Skeletal muscle cell (primary cell): ENCODE measurements around the gene SLC16A1.
"Not testable (repeated sequence)": the region's sequence is repeated elsewhere in the genome, so short reads cannot be mapped to it uniquely, and the experiment has no call there.

Experiments used
- DNase-seq: peaks from one replicate; pipeline ENCODE4 v3.0.0-alpha.2; 2010; ENCODE audit warnings: low read depth
- H3K4me3 ChIP-seq: 2 replicates; pipeline ENCODE4 v1.5.1; 2011; ENCODE audit warnings: low read depth, mild to moderate bottlenecking, control low read depth, low read length, moderate library complexity

SLC16A1 gene, protein sequence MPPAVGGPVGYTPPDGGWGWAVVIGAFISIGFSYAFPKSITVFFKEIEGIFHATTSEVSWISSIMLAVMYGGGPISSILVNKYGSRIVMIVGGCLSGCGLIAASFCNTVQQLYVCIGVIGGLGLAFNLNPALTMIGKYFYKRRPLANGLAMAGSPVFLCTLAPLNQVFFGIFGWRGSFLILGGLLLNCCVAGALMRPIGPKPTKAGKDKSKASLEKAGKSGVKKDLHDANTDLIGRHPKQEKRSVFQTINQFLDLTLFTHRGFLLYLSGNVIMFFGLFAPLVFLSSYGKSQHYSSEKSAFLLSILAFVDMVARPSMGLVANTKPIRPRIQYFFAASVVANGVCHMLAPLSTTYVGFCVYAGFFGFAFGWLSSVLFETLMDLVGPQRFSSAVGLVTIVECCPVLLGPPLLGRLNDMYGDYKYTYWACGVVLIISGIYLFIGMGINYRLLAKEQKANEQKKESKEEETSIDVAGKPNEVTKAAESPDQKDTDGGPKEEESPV

GRCh38 chr1:112955773-112956543 is at the start of gene SLC16A1:
Gene SLC16A1, minus strand, starts transcription at chr1:112956196. Its CDS starts 26,888 bp downstream, at chr1:112929308.
- peak; percentile 79 for DNase-seq

GRCh38 chr1:113003751-113004690 is 48.0 kb upstream of the SLC16A1 start:
- no peak overlapping the region for H3K4me3 ChIP-seq
- no peak for DNase-seq

More at GRCh38 chr1:112955773-112956543, at the start of gene SLC16A1:
- peak within 1 kb of the TSS; percentile 92 for H3K4me3 ChIP-seq

DNA sequence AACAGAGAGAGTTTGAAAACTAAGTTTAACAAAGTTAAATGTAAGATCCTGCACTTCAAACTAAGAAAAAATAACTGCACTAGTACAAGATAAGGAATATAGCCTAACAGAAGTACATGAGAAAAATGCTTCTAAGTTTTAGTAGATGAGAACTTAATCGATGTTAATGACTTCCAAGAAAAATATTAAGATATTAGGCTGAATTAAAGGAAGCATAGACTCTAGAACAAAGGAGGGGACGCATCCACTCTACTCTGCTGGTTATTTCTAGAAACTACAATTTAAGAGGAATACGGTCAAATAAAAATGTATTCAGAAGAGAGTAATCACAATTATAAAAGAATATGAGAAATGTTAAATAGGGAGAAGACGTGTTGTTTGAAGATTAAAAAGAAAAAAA is 46.3 kb upstream of the SLC16A1 start:
- no peak overlapping the region for H3K4me3 ChIP-seq
- DNase-seq, result no peak

GRCh38 chr1:112998592-112999235 is 42.7 kb upstream of the SLC16A1 start:
- DNase-seq, result peak; percentile 49
- no peak overlapping the region for H3K4me3 ChIP-seq

GRCh38 chr1:112997781-112998180 is 41.8 kb upstream of the SLC16A1 start:
- DNase-seq, result no peak
- no peak overlapping the region for H3K4me3 ChIP-seq

- no peak for DNase-seq
- H3K4me3 ChIP-seq, result no peak overlapping the region
Observed at GRCh38 chr1:112995890-112996289, 39.9 kb upstream of the SLC16A1 start.

DNA sequence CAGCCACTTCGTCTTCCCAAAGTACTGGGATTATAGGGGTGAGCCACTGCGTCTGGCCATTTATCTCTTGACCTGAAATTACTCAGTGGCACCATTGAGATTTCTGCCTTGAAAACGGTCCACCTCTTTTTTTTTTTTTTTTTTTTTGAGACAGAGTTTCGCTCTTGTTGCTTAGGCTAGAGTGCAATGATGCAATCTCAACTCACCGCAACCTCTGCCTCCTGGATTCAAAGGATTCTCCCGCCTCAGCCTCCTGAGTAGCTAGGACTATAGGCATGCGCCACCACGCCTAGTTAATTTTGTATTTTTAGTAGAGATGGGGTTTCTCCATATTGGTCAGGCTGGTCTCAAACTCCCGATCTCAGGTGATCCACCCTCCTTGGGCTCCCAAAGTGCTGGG is 39.0 kb upstream of the SLC16A1 start:
- not testable (repeated sequence) for H3K4me3 ChIP-seq, DNase-seq

GRCh38 chr1:112992780-112993179 is 36.8 kb upstream of the SLC16A1 start:
- H3K4me3 ChIP-seq, result no peak overlapping the region
- DNase-seq, result no peak

GRCh38 chr1:112991402-112992120 is 35.6 kb upstream of the SLC16A1 start:
- H3K4me3 ChIP-seq, result no peak overlapping the region
- peak; percentile 19 for DNase-seq

DNA sequence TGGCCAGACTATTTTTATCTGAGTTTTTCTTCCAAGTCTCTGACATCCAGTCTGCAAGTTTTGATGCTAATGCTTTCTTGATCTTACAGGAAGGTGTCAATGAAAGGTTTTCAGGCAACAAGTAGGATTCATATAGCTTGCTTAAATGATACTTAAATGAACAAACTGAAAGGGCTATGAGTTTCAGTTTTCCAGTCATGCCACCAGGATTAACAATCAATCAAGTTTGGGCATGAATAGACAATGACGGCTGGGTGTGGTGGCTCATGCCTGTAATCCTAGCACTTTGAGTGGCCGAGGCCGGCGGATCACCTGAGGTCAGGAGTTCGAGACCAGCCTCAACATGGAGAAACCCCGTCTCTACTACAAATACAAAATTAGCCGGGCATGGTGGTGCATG is 34.3 kb upstream of the SLC16A1 start:
- DNase-seq, result no peak
- H3K4me3 ChIP-seq, result no peak overlapping the region

DNA sequence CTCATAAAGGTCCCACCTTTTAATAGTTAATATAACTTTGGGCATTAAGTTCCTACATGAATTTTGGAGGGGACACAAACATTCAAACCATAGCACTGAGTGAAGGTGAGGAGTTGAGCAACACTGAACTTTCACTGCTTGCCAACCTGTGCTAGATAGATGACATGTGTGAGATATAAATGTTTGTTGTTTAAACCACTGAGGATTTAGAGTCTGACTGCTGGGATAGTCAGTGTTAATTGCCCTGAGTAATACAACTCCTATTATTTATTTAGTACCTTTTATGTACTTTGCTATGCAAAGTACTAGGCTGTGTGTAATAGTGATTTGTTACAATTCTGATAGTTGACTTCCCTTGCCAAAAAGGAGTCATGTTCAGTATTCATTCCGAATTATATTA is 32.4 kb upstream of the SLC16A1 start:
- no peak overlapping the region for H3K4me3 ChIP-seq
- DNase-seq, result no peak

DNA sequence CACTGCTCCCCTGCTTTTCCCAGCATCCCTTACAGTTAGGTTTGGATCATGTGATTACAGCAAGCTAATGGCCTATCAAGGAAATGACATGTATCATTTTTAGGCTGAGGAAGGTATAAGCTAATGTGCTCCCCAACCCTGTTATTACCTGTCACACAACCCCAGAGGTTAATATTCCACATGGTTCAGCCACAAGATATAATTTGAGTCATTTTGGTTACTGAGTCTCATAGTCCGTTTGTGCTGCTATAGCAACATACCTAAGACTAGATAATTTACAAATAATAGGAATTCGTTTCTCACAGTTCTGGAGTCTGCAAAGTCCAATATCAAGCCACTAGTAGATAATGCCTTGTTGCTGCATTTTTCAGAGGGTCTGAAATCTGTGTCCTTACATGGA is 29.1 kb upstream of the SLC16A1 start:
- H3K4me3 ChIP-seq, result no peak overlapping the region
- DNase-seq, result no peak

GRCh38 chr1:112983537-112984131 is 27.6 kb upstream of the SLC16A1 start:
- no peak overlapping the region for H3K4me3 ChIP-seq
- DNase-seq, result no peak

DNA sequence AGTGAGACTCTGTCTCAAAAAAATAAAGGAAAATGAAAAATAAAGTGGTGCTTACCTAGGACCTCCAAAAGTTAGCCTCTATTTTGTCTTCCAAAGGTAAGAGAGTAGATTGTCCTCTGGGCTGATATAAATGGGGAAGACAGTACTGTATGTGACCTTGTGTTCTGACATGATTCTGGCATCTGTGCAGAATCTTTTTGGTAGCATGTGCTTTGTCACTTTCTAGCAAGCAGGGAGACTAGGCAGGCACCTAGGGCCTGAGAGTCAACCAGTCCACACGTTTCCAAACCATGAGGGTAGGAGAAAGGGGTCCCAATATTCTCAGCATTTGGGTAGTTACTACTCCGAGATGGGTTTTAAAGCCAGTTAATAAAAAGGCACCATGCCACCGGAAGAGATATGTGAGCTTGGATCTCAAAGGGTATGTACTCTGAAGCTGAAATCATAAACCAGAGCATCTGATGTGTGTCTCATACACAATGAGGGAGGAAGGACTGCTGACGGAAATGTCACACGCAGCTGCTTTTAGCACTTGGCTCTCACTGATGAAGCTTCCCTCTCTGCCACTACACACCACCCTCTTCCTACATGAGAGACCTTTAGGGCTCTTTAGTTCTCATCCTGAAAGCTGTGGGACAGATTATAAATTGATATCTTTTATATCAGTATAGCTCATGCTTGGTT is 27.0 kb upstream of the SLC16A1 start:
- no peak overlapping the region for H3K4me3 ChIP-seq
- DNase-seq, result no peak

- H3K4me3 ChIP-seq, result no peak overlapping the region
- no peak for DNase-seq
Observed at GRCh38 chr1:112982328-112982727, 26.3 kb upstream of the SLC16A1 start.

DNA sequence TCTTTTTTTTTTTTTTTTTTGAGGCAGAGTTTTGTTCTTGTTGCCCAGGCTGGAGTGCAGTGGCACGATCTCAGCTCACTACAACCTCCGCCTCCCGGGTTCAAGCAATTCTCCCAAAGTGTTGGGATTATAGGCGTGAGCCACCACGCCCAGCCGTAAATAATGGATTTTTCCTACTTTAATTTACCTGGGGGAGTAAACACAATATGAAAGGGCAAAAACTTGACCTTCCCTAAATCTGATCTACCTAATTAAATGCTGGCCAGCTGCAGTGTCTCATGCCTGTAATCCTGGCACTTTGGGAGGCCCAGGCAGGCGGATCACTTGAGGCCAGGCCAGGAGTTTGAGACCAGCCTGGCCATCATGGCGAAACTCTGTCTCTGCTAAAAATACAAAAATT is 25.8 kb upstream of the SLC16A1 start:
- not testable (repeated sequence) for DNase-seq, H3K4me3 ChIP-seq

GRCh38 chr1:112981426-112981825 is 25.4 kb upstream of the SLC16A1 start:
- DNase-seq, result no peak
- no peak overlapping the region for H3K4me3 ChIP-seq
